GM13977 (cell line): ENCODE results near the gene USP1.

Experiments used
- DNase-seq: peaks from one replicate; pipeline ENCODE4 v3.0.0; 2012; ENCODE audit warnings: low spot score
- in situ Hi-C: fragments of 300-500 bp; cut with MboI; formaldehyde crosslinking; loops from one replicate; pipeline ENCODE4 v1.12.0; 2022; ENCODE audit warnings: low sequenced_read_pairs, low pct_unique_long_range_greater_than_20kb, mixed read lengths, inconsistent platforms; ENCODE audit not compliant: unreplicated experiment
- TF ChIP-seq, protein P1 (sequence below): IDR thresholded peaks from 2 replicates; pipeline ENCODE4 v1.5.1; 2012; ENCODE audit warnings: mild to moderate bottlenecking, control low read depth; ENCODE audit not compliant: insufficient read depth; ENCODE audit errors: extremely low read depth, missing control alignments

The USP1 gene

GRCh38 chr1:62436466-62437272 is at the start of gene USP1:
USP1 (plus strand) TSS chr1:62437049; CDS start chr1:62439868, 2,819 bp downstream.
- in situ Hi-C loops = no loop called here
- DNase-seq = peak; percentile 94
- TF ChIP-seq, protein P1, sequence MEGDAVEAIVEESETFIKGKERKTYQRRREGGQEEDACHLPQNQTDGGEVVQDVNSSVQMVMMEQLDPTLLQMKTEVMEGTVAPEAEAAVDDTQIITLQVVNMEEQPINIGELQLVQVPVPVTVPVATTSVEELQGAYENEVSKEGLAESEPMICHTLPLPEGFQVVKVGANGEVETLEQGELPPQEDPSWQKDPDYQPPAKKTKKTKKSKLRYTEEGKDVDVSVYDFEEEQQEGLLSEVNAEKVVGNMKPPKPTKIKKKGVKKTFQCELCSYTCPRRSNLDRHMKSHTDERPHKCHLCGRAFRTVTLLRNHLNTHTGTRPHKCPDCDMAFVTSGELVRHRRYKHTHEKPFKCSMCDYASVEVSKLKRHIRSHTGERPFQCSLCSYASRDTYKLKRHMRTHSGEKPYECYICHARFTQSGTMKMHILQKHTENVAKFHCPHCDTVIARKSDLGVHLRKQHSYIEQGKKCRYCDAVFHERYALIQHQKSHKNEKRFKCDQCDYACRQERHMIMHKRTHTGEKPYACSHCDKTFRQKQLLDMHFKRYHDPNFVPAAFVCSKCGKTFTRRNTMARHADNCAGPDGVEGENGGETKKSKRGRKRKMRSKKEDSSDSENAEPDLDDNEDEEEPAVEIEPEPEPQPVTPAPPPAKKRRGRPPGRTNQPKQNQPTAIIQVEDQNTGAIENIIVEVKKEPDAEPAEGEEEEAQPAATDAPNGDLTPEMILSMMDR = no peak

DNA sequence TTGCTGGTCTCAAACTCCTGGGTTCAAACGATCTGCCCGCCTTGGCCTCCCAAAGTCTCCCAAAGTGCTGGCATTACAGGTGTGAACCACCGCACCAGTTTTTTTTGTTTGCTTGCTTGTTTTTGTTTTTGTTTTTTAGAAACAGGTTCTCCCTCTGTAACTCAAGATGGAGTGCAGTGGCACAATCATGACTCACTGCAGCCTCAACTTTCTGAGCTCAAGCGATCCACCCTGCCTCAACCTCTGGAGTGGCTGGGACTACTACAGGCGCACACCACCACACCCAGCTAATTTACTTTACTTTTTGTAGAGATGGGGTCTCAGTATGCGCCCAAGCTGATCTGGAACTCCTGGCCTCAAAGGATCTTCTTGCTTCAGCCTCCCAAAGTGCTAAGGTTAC is 47.3 kb upstream of the USP1 start:
- in situ Hi-C loops = no loop called here
- no peak for DNase-seq
- TF ChIP-seq, protein P1 = no peak

GRCh38 chr1:62390071-62390470 is 46.8 kb upstream of the USP1 start:
- DNase-seq = no peak
- in situ Hi-C loops = no loop called here
- TF ChIP-seq, protein P1 = no peak

DNA sequence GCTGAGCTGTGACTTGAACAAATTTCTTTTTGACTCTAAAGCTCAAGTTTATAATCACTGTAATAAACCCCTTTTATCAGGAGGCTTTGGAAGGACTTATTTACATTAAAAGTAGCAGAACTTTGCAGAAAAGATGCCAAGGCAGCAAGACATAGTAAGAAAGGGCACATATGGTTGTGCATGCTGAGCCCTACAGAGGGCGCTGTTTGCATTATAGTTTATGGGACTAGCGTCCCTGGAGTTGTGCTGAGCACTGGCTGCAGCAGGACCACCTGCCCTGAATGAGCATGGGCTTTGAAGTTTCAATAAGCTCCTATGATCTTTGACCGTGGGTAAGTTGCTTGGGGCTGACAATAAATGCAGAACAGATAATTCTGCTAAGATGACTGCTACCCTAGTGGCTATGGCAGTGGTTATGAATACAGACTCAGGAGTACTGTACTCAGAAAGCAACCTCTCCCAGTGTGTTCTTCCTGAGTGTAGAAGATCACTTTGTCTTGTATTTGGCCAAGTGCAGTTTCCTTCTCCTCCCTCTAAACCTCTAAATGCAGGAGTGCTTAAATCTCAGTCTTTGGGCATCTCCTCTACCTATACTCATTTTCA is 45.4 kb upstream of the USP1 start:
- TF ChIP-seq, protein P1 = peak; percentile 59
- in situ Hi-C loops = no loop called here
- DNase-seq = peak; percentile 36

GRCh38 chr1:62392951-62393350 is 43.9 kb upstream of the USP1 start:
- in situ Hi-C loops = no loop called here
- TF ChIP-seq, protein P1 = no peak
- no peak for DNase-seq

GRCh38 chr1:62394646-62395045 is 42.2 kb upstream of the USP1 start:
- DNase-seq = no peak
- in situ Hi-C loops = no loop called here
- TF ChIP-seq, protein P1 = no peak
